Peyer's patch (tissue), 4 donors: ENCODE measurements around the gene KMT2B.

Experiments used
- CTCF ChIP-seq, 6 experiments: fragments of 450-650 bp in 4 of 6; fragments of 200-600 bp in 2 of 6; sonication (generic) in 1 of 6; IDR thresholded peaks; one replicate each; pipeline ENCODE4 v1.5.1; 2017 to 2019; ENCODE audit warnings: antibody characterized with exemption in 6 of 6, mild to moderate bottlenecking in 3 of 6, moderate library complexity in 1 of 6
- POLR2A ChIP-seq, 2 donors: fragments of 450-650 bp; IDR thresholded peaks; one replicate each; pipeline ENCODE4 v1.5.1; 2017; ENCODE audit warnings: antibody characterized with exemption in 2 of 2, mild to moderate bottlenecking in 2 of 2, moderate library complexity in 2 of 2

GRCh38 chr19:35779033-35779432 is 61.2 kb downstream of the KMT2B start:
- TF ChIP-seq CTCF (IDR thresholded peaks at IDR 0.05) (no peak), POLR2A (IDR thresholded peaks at IDR 0.05) (no peak)
